Measurements from ENCODE around the gene PTPRG. TPM values are rescaled to one million over a fixed set of nuclear protein-coding genes. Genes with fewer than 3 reads are reported as not detected.
"Not testable (repeated sequence)": the region's sequence is repeated elsewhere in the genome, so short reads cannot be mapped to it uniquely, and the experiment has no call there.

Gene PTPRG
- polyA plus RNA-seq, 1 donor (not counting 4 experiments of a cell fraction or from before 2014, with no cell fraction given): 12.1 TPM

- FAIRE-seq: no peak
- H3K9me1 ChIP-seq (ENCODE audit: control insufficient read depth, extremely low read depth, insufficient read depth, low read length): peaks cover 2% of the 10 kb centered on the region
- no peak overlapping the region for H2AFZ ChIP-seq (ENCODE audit: control insufficient read depth, low read length)
- H3K4me2 ChIP-seq (ENCODE audit: control insufficient read depth, extremely low read depth, insufficient read depth, low read depth, low read length): no peak overlapping the region
- H3K4me1 ChIP-seq (ENCODE audit: control insufficient read depth, extremely low read depth, insufficient read depth, low read length): peaks cover 11% of the 10 kb centered on the region
- no peak overlapping the region for H3K4me3 ChIP-seq (ENCODE audit: control insufficient read depth in 2 of 3, extremely low read depth in 1 of 3, insufficient read depth in 2 of 3, low read depth in 1 of 3, low read length in 3 of 3)
- H3K9ac ChIP-seq (ENCODE audit: control insufficient read depth, extremely low read depth, insufficient read depth, low read length): no peak overlapping the region
- no peak for DNase-seq (ENCODE audit: low read depth, low spot score)
- TF ChIP-seq EZH2 (IDR thresholded peaks at IDR 0.05; ENCODE audit: low read length): no peak
- TF ChIP-seq, protein P1, sequence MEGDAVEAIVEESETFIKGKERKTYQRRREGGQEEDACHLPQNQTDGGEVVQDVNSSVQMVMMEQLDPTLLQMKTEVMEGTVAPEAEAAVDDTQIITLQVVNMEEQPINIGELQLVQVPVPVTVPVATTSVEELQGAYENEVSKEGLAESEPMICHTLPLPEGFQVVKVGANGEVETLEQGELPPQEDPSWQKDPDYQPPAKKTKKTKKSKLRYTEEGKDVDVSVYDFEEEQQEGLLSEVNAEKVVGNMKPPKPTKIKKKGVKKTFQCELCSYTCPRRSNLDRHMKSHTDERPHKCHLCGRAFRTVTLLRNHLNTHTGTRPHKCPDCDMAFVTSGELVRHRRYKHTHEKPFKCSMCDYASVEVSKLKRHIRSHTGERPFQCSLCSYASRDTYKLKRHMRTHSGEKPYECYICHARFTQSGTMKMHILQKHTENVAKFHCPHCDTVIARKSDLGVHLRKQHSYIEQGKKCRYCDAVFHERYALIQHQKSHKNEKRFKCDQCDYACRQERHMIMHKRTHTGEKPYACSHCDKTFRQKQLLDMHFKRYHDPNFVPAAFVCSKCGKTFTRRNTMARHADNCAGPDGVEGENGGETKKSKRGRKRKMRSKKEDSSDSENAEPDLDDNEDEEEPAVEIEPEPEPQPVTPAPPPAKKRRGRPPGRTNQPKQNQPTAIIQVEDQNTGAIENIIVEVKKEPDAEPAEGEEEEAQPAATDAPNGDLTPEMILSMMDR (optimal IDR thresholded peaks at IDR 0.05 in 1 of 3, IDR thresholded peaks at IDR 0.05 in 1 of 3, conservative IDR thresholded peaks at IDR 0.05 in 1 of 3; ENCODE audit: extremely low read depth in 1 of 3, insufficient read depth in 2 of 3, low read length in 3 of 3): no peak
- peaks cover 6% of the 10 kb centered on the region for H3K79me2 ChIP-seq (ENCODE audit: control insufficient read depth, insufficient read depth, low read length)
- H4K20me1 ChIP-seq (ENCODE audit: control insufficient read depth, extremely low read depth, insufficient read depth, low read length): no peaks in the 10 kb centered on the region
- dilution Hi-C loops (cut with MboI; ENCODE audit: extremely low pct_ligation_motif_present, low sequenced_read_pairs): no loop called here
- H3K27me3 ChIP-seq (ENCODE audit: control insufficient read depth, extremely low read depth, insufficient read depth, low read length): no peaks in the 10 kb centered on the region
- H3K27ac ChIP-seq (ENCODE audit: control insufficient read depth, insufficient read depth, low read length): no peak overlapping the region
- no peaks in the 10 kb centered on the region for H3K9me3 ChIP-seq (ENCODE audit: control insufficient read depth, low read depth, low read length)
- no peaks in the 10 kb centered on the region for H3K36me3 ChIP-seq (ENCODE audit: control insufficient read depth in 2 of 2, extremely low read depth in 1 of 2, insufficient read depth in 2 of 2, low read length in 2 of 2)
Measured at GRCh38 chr3:61707492-61707891, 146.1 kb downstream of the PTPRG start.

DNA sequence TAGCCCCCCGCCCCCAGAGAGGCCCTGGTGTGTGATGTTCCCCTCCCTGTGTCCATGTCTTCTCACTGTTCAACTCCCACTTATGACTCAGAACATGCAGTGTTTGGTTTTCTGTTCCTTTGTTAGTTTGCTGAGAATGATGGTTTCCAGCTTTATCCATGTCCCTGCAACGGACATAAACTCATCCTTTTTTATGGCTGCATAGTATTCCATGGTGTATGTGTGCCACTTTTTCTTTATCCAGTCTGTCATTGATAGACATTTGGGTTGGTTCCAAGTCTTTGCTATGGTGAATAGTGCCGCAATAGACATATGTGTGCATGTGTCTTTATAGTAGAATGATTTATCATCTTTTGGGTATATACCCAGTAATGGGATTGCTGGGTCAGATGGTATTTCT lies 149.5 kb downstream of the PTPRG start:
- H3K36me3 ChIP-seq (ENCODE audit: control insufficient read depth in 2 of 2, extremely low read depth in 1 of 2, insufficient read depth in 2 of 2, low read length in 2 of 2); H3K27ac ChIP-seq (ENCODE audit: control insufficient read depth, insufficient read depth, low read length); H3K27me3 ChIP-seq (ENCODE audit: control insufficient read depth, extremely low read depth, insufficient read depth, low read length); H4K20me1 ChIP-seq (ENCODE audit: control insufficient read depth, extremely low read depth, insufficient read depth, low read length); H3K4me1 ChIP-seq (ENCODE audit: control insufficient read depth, extremely low read depth, insufficient read depth, low read length); FAIRE-seq; H3K9ac ChIP-seq (ENCODE audit: control insufficient read depth, extremely low read depth, insufficient read depth, low read length); DNase-seq (ENCODE audit: low read depth, low spot score); H2AFZ ChIP-seq (ENCODE audit: control insufficient read depth, low read length); H3K9me1 ChIP-seq (ENCODE audit: control insufficient read depth, extremely low read depth, insufficient read depth, low read length); H3K4me3 ChIP-seq (ENCODE audit: control insufficient read depth in 2 of 3, extremely low read depth in 1 of 3, insufficient read depth in 2 of 3, low read depth in 1 of 3, low read length in 3 of 3); H3K9me3 ChIP-seq (ENCODE audit: control insufficient read depth, low read depth, low read length); dilution Hi-C loops (cut with MboI; ENCODE audit: extremely low pct_ligation_motif_present, low sequenced_read_pairs); H3K4me2 ChIP-seq (ENCODE audit: control insufficient read depth, extremely low read depth, insufficient read depth, low read depth, low read length): not testable (repeated sequence)
- peaks cover 10% of the 10 kb centered on the region for H3K79me2 ChIP-seq (ENCODE audit: control insufficient read depth, insufficient read depth, low read length)

- Histone ChIP-seq H3K27me3 (ENCODE audit: control insufficient read depth, extremely low read depth, insufficient read depth, low read length) (no peaks in the 10 kb centered on the region), H3K9me1 (ENCODE audit: control insufficient read depth, extremely low read depth, insufficient read depth, low read length) (no peaks in the 10 kb centered on the region), H3K4me1 (ENCODE audit: control insufficient read depth, extremely low read depth, insufficient read depth, low read length) (no peaks in the 10 kb centered on the region), H3K9me3 (ENCODE audit: control insufficient read depth, low read depth, low read length) (no peaks in the 10 kb centered on the region), H3K4me2 (ENCODE audit: control insufficient read depth, extremely low read depth, insufficient read depth, low read depth, low read length) (no peak overlapping the region), H3K79me2 (ENCODE audit: control insufficient read depth, insufficient read depth, low read length) (peaks cover 9% of the 10 kb centered on the region), H3K27ac (ENCODE audit: control insufficient read depth, insufficient read depth, low read length) (no peak overlapping the region), H4K20me1 (ENCODE audit: control insufficient read depth, extremely low read depth, insufficient read depth, low read length) (no peaks in the 10 kb centered on the region), H2AFZ (ENCODE audit: control insufficient read depth, low read length) (no peak overlapping the region), H3K9ac (ENCODE audit: control insufficient read depth, extremely low read depth, insufficient read depth, low read length) (no peak overlapping the region), H3K4me3 (ENCODE audit: control insufficient read depth in 2 of 3, extremely low read depth in 1 of 3, insufficient read depth in 2 of 3, low read depth in 1 of 3, low read length in 3 of 3) (no peak overlapping the region), H3K36me3 (ENCODE audit: control insufficient read depth in 2 of 2, extremely low read depth in 1 of 2, insufficient read depth in 2 of 2, low read length in 2 of 2) (no peaks in the 10 kb centered on the region)
- FAIRE-seq (no peak), DNase-seq (ENCODE audit: low read depth, low spot score) (no peak)
- dilution Hi-C loops (cut with MboI; ENCODE audit: extremely low pct_ligation_motif_present, low sequenced_read_pairs): no loop called here
- TF ChIP-seq EZH2 (IDR thresholded peaks at IDR 0.05; ENCODE audit: low read length): no peak
- TF ChIP-seq, protein P1 (optimal IDR thresholded peaks at IDR 0.05 in 1 of 3, IDR thresholded peaks at IDR 0.05 in 1 of 3, conservative IDR thresholded peaks at IDR 0.05 in 1 of 3; ENCODE audit: extremely low read depth in 1 of 3, insufficient read depth in 2 of 3, low read length in 3 of 3): no peak
Measured at GRCh38 chr3:61714225-61714624, 152.9 kb downstream of the PTPRG start.

Measured in keratinocyte (primary cell).